Choroid plexus epithelial cell (primary cell): Measurements from ENCODE around the gene DPP8.

ENCODE experiments used
- DNase-seq: peaks from one replicate; pipeline ENCODE4 v3.0.0-alpha.2; 2010; ENCODE audit warnings: low read depth
- H3K4me3 ChIP-seq: 2 replicates; pipeline ENCODE4 v1.5.1; 2011; ENCODE audit warnings: low read depth, mild to moderate bottlenecking, control low read depth, low read length, moderate library complexity
- CTCF ChIP-seq: conservative IDR thresholded peaks from 2 replicates; pipeline ENCODE4 v1.5.1; 2011; ENCODE audit warnings: low read depth, mild to moderate bottlenecking, control low read depth, inconsistent platforms, low read length, moderate library complexity

DPP8 gene

DNA sequence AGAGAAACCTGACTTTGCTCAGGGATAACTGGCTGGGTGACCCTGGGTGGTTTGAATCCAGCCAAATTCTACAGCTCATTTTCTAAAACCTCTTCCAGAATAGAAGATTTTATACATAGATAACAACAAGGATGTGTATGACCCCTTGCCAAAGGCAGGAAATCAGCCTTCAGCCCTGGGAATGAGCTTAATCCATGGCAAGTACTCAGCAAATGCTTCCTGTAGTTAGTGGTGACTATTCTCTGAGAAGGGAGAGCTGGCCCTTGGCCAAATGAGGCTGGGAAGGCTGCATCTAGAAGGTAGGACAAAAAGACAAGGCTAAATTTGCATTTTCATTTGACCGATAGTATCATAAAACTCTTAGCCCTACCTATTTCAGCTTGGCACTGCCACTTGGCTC lies 8.1 kb upstream of the DPP8 start:
- no peak overlapping the region for H3K4me3 ChIP-seq
- no peak for TF ChIP-seq CTCF
- peak; percentile 36 for DNase-seq

DNA sequence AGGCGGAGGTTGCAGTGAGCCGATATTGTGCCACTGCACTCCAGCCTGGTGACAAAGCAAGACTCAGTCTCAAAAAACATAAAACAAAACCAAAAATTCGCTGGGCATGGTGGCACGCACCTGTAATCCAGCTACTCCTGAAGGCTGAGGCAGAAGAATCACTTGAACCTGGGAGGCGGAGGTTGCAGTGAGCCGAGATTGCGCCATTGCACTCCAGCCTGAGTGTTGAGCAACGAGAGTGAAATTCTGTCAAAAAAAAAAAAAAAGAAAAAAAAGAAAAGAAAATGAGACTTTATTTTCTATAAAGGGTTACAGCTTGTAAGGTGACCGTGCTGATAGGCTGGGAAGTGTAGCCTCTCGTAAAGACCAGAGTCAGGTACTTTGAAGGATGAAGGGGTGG lies 6.7 kb upstream of the DPP8 start:
- H3K4me3 ChIP-seq: no peak overlapping the region
- TF ChIP-seq CTCF: no peak
- no peak for DNase-seq

DNA sequence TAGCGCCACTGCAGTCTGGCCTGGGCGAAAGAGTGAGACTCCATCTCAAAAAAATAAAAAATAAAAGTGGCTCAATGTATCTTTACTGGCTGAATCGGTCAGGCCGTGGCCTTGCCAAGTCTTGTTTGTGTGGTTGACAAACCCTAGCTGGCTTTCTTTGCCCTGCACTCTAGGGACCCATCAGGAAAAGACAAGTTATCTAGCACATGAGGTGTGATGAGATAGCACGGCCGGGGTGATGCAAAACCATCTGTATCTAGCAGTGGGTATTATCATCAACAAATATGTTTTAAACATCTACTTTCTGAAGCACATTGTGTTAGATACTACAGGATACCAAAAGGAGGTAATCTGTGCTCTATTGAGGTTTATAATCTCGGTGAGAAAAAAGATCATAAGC lies 3.9 kb upstream of the DPP8 start:
- H3K4me3 ChIP-seq: no peak overlapping the region
- no peak for DNase-seq
- TF ChIP-seq CTCF: no peak

DNA sequence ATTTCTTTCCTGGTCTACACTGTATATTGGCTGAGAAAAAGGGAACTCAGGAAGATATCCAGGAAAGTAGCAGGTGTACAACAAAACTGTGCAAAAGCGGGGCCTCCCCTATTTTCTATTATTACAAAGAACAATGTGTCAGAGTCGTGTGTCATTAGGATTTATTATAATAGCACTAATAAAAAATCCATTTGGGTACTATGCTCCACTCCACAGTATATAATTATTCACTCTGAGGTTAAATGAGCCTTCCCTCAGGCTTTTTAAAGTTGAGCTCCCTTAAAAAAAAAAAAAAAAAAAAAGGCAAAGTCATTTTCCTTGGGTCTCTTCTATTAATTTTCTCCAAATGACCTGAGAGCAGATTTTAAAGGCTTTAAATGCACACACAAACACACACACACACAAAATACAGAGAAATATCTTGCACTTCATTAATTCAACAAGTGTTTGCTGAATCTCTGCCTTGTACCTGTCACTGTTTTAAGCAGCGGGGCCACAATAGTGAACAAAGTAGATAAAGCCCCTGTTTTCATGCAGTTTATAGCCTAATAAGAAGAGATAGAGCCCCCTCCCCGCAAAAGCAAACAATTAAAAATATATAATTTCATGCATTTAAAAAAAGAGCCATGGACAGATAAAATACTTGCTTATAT lies 1.3 kb upstream of the DPP8 start:
- no peak overlapping the region for H3K4me3 ChIP-seq
- no peak for DNase-seq
- TF ChIP-seq CTCF: no peak

DNA sequence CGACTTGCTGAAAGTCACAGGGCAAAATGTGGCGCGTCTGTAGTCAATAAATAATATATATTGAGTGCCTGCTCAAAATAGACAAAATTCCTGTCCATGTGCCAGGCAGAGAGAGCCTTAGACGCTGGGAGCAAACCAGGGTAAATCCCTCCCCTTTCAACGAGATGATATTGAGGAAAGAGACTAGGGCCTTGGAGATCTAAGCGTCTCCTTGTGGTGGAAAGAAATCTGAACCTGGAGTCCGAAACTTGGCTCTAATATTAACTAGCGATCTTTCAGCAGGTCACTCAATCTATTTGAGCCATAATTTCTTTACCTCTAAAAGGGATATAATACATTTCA lies 348 bp upstream of the DPP8 start:
- H3K4me3 ChIP-seq: peak overlapping the region; percentile 100
- no peak for DNase-seq
- TF ChIP-seq CTCF: no peak

DNA sequence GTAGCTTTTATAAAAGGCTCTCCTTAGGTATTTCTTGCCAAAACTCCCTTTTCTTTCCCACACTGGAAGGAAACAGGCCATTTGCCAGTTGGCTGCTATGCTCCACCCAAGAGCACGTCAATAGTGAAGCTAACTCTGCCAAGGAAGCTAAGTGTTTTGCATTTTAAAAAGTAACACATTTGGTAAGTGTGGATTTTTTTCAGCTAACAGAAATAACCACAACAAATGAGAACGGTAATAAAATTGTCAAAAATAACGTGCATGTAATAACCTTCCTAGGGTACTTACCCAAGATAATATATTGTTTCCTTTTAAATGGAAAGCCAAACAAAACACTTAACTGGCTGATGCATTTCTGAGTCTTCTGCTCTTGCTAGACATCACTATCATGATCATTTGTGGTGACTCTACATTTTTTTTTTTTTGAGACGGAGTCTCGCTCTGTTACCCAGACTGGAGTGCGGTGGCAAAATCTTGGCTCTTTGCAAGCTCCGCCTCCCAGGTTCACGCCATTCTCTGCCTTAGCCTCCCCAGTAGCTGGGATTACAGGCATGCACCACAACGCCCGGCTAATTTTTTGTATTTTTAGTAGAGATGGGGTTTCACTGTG lies 4.6 kb downstream of the DPP8 start:
- peak; percentile 25 for DNase-seq
- no peak for TF ChIP-seq CTCF
- H3K4me3 ChIP-seq: no peak overlapping the region

DNA sequence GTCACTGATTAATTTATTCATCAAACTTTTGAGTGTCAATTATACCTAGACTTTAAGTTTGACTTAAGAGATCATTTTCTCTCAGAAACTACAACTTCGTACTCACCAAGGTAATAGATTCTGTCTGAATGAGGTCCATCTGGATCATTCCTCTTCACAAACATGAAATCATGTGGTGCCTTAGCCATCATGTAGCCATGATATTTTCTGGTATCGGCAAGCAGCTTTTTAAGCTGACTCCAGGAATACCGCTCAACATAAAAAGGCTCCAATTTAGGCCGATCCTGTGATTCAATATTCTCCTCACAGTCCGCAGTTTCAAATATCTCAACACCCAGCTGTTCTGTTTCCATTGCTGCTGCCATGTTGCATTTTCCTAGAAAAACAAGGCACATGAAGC lies 5.3 kb downstream of the DPP8 start:
- no peak for DNase-seq
- TF ChIP-seq CTCF: no peak
- H3K4me3 ChIP-seq: no peak overlapping the region
